AG08396 (cell line): ENCODE measurements around the gene PPM1D.
"Not testable (repeated sequence)": the region's sequence is repeated elsewhere in the genome, so short reads cannot be mapped to it uniquely, and the experiment has no call there.

Experiments used
- DNase-seq: peaks from one replicate; pipeline ENCODE4 v3.0.0; 2012; ENCODE audit warnings: low spot score, mixed read lengths

PPM1D gene

GRCh38 chr17:60599620-60600489, at the start of gene PPM1D:
TSS of gene PPM1D (plus strand) at chr17:60600193. CDS start at chr17:60600415, 222 bp downstream.
- DNase-seq, result peak; percentile 100

- not testable (repeated sequence) for DNase-seq
These were observed 47.7 kb upstream of the PPM1D start for GRCh38 chr17:60552255-60552654.

GRCh38 chr17:60554377-60554788, 45.6 kb upstream of the PPM1D start:
- no peak for DNase-seq

GRCh38 chr17:60555786-60556185, 44.2 kb upstream of the PPM1D start:
- DNase-seq, result no peak

GRCh38 chr17:60557805-60558204, 42.2 kb upstream of the PPM1D start:
- no peak for DNase-seq

GRCh38 chr17:60559659-60559994, 40.4 kb upstream of the PPM1D start:
- no peak for DNase-seq

- DNase-seq, result no peak
These were observed 39.8 kb upstream of the PPM1D start for GRCh38 chr17:60559995-60560859.

GRCh38 chr17:60560860-60561257, 39.1 kb upstream of the PPM1D start:
- no peak for DNase-seq

GRCh38 chr17:60562421-60562820, 37.6 kb upstream of the PPM1D start:
- no peak for DNase-seq

GRCh38 chr17:60563743-60564142, 36.2 kb upstream of the PPM1D start:
- DNase-seq, result no peak

- DNase-seq, result no peak
These were observed 34.8 kb upstream of the PPM1D start for GRCh38 chr17:60565233-60565632.

- no peak for DNase-seq
These were observed 26.5 kb upstream of the PPM1D start for GRCh38 chr17:60573236-60574051.

GRCh38 chr17:60577147-60577915, 22.7 kb upstream of the PPM1D start:
- DNase-seq, result peak; percentile 47

GRCh38 chr17:60579090-60579489, 20.9 kb upstream of the PPM1D start:
- DNase-seq, result no peak

GRCh38 chr17:60579551-60579950, 20.4 kb upstream of the PPM1D start:
- no peak for DNase-seq

- no peak for DNase-seq
These were observed 17.0 kb upstream of the PPM1D start for GRCh38 chr17:60583008-60583407.

- DNase-seq, result no peak
These were observed 14.1 kb upstream of the PPM1D start for GRCh38 chr17:60585887-60586286.

GRCh38 chr17:60586288-60586974, 13.6 kb upstream of the PPM1D start:
- DNase-seq, result no peak

- DNase-seq, result no peak
These were observed 9.9 kb upstream of the PPM1D start for GRCh38 chr17:60590070-60590469.

- no peak for DNase-seq
These were observed 7.2 kb upstream of the PPM1D start for GRCh38 chr17:60592750-60593149.
